HG03066 (cell line): Measurements from ENCODE around the gene SKAP1.
"Not testable (repeated sequence)": the region's sequence is repeated elsewhere in the genome, so short reads cannot be mapped to it uniquely, and the experiment has no call there.

Experiments
- ATAC-seq: cut with Tn5 transposase; IDR thresholded peaks from one replicate; pipeline ENCODE4 v1.9.1; 2021; ENCODE audit warnings: low read depth; ENCODE audit not compliant: unreplicated experiment

The SKAP1 gene

DNA sequence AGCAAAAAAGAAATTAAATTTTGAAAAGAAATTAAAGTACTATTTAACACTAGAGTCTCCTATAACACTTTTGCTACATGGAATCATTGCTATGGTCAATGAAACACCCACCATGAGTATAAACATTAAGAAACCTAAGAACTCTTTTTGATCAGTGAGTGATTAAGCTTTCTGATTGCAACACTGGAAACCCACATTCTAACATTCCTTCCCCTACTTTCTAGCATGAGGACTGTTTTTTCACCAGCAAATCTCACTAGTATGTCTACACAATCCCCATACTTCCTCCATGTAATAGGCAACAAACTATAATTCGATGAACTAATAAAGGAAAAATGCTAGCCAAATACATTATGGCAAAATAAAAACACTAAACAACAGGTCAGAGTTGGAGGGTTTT lies 54.7 kb downstream of the SKAP1 start:
- ATAC-seq = no peak

DNA sequence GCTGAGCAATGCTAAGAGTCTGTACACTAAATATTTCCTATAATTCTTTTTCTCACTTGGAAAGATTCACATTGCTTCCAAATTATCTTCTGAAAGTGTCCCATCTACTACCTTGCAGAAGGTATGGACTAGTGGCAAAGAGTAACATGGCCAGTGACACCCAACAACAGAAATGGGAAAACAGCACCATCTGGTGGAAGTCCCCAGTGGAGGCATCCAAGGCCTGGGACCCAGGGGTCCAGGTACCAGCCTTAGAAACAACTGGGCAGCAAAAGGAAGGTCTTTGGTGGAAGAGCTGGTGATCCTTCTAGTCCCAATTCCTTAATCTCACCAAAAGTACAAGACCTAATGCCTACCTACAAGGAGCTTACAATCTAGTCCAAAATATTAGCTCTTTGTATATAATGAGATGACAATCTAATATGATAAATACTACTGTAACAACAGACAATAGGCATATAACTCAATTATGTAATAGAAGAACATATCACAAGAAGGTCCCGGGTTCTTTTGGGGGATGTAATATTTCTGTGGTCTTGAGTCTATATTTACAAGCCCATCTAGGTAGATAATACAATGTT lies 55.3 kb downstream of the SKAP1 start:
- ATAC-seq = no peak

DNA sequence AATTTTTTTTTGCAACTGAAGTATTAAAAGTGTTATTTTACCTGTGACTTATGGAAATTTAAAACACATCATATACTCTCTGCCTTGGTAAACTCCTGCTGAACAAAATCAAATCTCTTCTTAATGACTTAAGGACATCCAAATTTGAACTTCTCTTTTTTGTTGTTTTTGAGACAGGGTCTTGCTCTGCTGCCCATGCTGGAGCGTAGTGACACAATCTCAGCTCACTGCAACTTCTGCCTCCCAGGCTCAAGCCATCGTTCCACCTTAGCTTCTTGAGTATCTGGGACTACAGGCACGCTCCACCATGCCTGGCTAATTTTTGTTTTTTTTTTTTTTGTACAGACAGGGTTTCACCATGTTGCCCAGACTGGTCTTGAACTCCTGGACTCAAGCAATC lies 56.1 kb downstream of the SKAP1 start:
- no peak for ATAC-seq

DNA sequence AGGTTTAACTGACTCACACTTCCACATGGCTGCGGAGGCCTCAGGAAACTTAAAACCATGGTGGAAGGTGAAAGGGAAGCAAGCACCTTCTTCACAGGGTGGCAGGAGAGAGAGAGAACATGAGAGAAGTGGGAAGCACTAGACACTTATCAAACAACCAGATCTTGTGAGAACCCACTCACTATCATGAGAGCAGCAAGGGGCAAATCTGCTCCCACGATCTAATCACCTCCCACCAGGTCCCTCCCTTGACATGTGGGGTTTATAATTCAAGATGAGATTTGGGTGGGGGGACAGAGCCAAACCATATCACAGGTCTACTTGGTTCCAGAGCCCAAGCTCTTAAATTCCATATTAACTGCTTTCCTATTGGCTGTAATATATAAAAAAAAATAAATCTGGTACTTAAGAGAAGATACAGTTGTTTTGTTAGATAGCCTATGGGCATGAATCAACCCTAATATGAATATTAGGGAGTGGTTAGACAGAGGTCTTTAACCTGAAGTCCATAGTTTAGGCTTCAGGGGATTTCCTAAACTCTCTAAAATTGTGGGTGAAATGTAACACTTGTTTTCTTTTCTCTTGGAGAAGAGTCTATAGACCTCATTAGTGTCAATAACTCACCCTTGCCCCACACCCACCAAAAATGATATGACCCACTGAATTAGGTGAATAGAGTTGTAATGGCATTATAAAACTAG lies 56.7 kb downstream of the SKAP1 start:
- no peak for ATAC-seq

DNA sequence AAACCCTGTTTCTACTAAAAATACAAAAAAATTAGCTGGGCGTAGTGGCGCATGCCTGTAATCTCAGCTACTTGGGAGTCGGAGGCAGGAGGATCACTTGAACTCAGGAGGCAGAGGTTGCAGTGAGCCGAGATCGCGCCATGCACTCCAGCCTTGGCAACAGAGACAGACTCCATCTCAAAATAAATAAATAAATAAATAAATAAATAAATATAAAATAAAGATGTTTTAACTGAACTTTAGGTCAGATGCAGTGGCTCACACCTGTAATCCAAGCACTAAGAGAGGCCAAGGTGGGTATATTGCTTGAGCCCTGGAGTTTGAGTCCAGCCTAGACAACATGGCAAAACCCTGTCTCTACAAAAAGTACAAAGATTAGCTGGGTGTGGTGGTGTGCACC lies 61.0 kb downstream of the SKAP1 start:
- not testable (repeated sequence) for ATAC-seq

DNA sequence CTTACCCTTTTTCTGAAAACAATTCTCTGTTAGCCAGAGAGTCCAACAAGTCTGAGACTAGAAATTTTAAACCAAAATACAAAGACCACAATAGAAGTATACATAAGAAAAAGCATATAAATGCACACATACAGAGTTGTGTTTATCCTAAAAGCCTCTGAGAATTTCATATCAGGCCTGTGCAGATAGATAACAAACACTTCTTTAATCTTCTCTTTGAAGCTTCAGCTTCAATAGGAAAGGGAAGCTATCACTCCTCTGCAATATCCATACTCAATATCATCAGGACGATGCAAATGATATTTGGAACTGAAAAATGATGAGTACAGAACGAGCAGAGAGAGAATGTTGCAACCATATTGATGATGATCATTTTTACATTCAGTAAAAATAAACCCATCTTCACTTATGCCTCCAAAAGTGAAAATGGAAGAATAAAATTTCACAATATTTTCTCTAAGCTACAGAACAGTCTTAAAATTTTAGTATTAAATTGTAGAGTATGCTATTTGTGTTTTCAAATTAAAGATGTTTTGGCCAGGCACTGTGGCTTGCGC lies 61.6 kb downstream of the SKAP1 start:
- ATAC-seq = no peak

DNA sequence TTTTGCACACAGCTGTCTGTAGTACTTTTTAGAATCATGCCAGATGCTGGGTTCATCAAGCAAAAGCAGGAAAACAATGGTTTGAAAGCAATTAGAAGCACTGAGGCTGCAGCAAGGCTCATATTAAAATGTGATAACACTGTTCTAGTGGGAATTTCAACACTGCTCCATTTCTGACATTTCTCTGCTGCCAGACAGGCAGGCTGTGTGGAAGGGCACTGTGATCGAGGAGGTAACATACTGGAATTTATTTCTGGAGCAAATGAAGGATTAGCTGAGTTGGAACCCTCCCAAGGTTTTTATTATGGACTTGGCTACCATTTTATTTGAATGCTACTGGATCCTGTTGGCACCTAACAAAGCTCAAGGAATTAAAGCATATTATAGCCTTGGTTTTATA lies 66.9 kb downstream of the SKAP1 start:
- ATAC-seq = no peak

DNA sequence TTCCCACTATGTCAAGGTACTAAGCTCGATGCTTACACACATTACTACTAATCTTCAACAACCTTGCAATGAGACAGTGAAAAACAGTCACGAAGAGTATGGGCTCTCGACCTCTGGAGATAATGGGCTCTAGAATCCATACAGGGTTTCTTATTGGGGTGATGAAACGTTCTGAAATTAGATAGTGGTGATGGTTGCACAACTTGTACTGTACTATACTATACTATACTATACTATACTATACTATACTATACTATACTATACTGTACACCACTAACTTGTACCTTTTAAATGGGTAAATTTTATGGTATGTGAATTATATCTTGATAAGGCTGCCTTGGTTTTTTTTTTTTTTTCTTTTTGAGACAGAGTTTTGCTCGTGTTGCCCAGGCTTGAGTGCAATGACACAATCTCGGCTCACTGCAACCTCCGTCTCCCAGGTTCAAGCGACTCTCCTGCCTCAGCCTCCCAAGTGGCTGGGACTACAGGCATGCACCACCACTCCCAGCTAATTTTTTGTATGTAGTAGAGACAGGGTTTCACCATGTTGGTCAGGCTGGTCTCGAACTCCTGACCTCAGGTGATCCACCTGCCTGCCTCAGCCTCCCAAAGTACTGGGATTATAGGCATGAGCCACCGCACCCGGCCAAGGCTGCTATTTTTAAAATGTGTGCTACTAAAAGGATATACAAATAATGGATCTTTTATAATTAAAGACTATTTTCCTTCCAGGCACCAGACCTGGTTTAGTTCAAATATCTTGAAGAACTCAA lies 69.0 kb downstream of the SKAP1 start:
- ATAC-seq = not testable (repeated sequence)

DNA sequence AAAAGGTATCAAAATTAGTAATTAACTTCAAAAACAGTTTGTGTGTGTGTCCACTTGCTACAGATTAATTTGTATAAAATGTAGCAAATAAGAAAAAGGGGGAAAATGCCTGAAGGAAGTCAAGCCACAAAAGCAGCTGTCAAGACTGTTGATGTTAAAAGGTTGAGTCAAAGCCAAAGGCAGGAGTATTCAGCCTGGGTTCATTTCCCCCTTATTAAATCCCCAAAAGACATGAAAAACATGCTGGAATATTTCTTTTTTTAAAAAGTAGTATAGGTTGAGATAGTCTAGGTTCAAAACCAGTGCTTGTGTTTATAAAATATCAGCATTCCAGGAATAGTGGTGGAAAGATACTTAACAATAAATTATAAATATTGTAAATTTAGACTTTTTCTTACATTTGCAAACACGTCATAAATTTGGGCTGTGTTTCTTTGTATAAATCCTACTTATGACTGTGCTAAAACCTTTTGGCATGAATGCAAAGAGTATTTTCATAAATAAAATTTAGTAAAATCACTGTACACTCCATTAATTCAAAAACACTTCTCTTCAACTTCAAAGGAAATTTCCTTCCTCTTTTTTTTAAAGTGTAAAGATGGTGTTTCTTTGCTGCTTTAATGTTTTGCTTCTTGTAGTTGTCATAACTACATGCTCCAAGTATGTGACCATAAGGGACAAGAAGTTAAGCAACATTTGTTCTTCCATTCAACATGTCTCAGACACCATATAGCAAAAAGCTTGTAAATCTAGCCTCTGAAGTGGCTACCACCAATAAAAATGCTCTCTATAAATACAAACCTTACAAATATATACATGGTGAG lies 72.0 kb downstream of the SKAP1 start:
- no peak for ATAC-seq

DNA sequence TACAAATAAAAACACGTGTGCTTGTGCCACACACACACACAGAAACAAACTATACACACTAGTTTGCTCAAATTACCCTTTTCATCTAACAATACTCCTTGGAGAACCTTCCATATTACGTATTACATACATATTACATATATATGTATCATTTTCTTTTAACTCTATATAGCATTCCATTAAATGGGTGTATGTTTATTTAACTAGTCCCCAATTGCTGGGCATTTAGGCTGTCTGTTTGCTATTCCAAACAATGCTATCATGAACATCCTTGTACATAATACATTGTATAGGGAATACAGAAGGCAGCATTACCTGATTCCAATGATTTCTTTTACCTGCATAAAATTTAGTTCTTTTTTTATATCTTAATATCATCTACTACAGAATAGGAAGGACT lies 73.1 kb downstream of the SKAP1 start:
- ATAC-seq = no peak

DNA sequence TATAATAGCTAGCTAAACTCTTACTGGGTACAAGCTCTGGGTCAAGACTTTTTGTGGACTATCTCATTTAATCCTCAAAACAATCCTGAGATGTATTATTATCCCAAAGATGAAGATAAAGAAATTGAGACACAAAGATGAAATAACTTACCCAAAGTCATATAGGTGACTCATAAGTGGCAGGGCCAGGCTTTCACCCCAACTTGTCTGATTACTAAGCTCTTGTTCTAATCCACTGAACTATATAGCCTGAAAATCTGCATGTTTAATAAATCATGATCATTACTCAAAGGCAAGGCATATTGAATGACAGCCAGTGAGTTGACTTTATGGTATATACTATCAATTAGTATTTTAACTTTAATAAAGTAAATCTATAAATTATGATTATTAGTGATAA lies 77.4 kb downstream of the SKAP1 start:
- no peak for ATAC-seq

DNA sequence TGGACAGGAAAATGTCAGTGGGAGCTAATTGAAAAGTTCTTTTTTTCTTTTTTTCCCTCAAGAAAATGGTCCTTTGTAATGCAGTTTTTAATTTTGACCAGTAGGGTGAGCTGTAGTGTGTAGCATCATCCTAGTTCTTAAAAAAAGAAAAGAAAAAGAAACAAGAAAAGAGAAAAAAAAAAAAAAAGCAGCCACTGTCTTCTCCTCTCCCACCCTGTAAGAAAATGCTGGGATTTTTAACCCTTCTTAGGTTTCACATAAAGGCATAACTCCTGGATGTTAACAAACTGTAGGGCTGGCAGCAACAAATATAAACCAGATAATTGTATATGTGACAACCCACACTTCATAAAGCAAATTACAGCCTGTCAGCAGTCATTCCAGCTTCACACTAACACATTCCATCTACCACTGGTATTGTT lies 78.1 kb downstream of the SKAP1 start:
- ATAC-seq = no peak

DNA sequence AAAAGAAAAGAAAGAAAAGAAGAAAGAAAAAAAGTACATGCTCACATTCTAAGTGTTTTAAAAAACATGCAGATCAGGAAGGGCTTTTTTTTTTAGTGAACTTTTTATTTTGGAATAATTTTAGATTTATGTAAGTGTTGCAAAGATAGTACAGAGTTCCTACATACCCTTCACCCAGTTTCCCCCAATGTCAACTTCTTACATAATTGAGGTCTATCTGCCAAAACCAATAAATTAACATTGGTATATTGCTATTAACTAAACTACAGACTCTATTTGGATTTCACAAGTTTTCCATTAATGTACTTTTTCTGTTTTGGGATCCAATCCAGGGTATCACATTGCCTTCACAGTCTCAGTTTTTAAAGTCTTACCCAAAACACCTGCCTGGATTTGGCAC lies 81.7 kb downstream of the SKAP1 start:
- no peak for ATAC-seq

DNA sequence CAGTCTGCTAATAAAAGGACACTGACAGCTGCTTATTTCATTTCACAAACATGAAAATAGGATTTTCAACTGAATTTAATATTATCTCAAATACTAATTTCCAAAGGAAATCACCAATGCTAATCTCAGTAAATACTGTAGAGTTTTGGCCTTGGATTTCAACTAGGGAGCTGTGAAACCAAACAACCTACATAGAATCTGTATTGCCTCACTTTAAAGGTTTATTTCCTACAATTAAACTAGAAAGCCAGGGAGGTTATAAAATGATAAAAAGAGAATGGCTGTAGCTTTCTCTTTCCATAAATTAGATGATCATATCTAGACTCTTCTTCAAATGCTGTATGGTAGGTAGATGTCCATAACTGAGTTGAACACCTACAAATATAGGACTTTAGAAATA lies 82.8 kb downstream of the SKAP1 start:
- no peak for ATAC-seq

DNA sequence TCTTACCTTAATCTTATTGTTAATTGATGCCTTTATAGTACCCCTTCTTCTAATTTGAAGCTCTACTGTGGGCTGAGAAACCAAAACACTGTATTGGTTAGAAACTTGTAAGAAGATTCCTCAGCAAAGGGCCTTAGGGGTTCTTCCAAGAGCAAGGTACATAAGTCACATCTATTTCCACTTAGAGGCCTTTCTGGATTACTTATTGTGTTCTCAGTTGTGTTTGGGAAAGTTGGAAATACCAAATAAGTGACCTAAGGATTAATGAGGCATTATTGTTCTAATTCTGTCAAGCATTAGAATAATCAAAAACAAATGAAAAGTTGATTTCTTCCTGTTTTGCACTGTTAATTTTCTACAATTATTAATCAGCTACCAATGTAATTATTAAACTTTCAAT lies 85.8 kb downstream of the SKAP1 start:
- no peak for ATAC-seq

DNA sequence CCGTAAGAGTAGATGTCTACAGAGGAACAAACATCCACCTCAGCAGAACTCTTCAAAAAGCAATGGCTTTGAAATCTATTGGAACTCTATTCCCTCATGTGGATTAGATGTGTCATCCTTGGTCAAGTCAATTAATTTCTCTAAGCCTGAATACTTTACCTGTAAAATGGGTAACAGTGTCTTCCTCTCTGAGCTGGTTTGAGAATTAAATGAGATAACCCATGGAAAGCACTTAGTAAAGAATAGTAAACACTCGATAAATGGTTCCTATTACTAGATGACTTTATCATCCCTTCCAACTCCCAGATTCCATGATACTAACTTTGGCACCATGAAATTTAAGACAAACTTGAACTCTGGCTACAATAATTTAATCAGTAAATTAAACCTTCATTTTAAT lies 89.1 kb downstream of the SKAP1 start:
- no peak for ATAC-seq

DNA sequence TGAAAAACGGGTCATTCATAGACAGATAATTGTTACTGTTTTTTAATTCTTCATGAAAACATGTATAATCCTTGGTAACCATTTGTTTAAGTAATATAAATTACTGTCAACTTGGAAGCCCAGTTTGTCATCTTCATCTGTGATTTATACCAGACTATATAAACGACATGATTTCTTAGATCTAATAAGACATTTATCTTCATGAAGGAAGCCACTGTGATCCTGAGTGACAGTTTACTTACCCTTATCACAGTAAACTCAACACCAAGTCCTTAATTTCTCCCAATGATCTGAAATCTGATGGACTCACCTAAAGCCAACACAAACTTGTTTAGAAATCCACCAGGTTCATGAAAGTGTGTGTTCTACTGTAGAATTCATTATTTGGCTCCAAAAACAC lies 91.3 kb downstream of the SKAP1 start:
- ATAC-seq = no peak

DNA sequence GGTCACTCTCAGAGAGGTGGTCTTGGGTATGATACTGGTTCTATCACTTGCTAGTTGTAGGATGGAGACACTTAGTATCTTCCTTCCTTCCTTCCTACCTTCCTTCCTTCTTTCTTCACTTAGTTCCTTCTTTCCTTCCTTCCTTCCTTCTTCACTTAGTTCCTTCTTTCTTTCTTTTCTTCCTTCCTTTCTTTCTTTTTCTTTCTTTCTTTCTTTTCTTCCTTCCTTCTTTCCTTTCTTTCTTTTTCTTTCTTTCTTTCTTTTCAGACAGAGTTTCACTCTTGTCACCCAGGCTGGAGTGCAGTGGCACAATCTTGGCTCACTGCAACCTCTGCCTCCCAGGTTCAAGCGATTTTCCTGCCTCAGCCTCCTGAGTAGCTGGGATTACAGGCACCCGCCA lies 92.1 kb downstream of the SKAP1 start:
- ATAC-seq = not testable (repeated sequence)

DNA sequence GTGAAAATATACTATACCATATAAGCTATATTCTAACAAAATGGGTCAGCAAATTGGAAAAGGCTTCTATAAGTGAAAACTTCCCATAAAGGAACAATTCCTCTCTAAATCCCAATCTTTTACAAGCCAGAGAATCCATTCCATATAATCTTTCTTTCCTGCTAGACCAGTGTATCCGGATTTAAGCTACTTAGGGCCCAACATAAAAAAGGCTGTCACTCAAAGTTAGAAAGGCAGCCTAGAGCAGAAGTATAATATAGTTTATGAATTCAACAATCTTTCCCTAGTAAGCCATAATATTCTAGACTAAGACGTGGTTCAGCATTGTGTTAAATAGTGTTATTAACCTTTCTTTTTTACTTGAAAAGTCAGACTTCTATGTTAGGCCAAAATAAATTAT lies 93.0 kb downstream of the SKAP1 start:
- ATAC-seq = no peak

DNA sequence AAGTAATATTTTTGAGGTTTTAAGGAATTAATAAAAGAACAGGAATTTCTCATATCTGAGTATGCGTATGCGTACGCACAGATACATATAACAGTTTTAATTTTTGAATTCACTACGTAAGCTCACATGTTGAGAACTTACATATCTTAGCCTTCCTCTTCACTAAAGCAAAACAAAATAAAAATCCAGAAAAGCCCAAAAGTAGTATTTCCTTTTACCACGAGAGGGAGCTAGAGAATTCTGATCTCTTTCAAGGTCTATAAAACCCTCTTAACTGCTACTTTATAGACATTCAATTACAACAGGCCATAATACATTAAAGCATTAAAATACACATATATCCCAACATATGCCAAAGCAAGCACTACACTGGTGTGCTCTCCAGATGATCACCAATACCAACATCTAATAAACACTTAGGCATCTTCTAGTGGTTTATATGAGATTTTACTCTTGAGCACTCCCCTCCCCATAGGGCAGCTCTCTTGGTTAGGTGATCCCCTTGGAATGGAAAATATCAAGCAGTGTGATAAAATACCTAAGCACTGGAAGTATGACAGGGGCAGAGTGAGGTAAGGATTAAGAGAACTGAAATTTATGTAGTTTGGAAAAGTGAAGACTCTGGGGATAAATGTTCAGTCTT lies 94.0 kb downstream of the SKAP1 start:
- no peak for ATAC-seq
